GM12892 (cell line): ENCODE data around the gene TFF1.

Experiments used
- POLR2AphosphoS5 ChIP-seq: IDR thresholded peaks from 2 replicates; pipeline ENCODE4 v1.6.1; 2011; ENCODE audit warnings: low read depth, low read length, control low read depth
- TAF1 ChIP-seq: IDR thresholded peaks from 2 replicates; pipeline ENCODE4 v1.6.1; 2011; ENCODE audit warnings: low read depth, mild to moderate bottlenecking, control low read depth, low read length, borderline replicate concordance

DNA sequence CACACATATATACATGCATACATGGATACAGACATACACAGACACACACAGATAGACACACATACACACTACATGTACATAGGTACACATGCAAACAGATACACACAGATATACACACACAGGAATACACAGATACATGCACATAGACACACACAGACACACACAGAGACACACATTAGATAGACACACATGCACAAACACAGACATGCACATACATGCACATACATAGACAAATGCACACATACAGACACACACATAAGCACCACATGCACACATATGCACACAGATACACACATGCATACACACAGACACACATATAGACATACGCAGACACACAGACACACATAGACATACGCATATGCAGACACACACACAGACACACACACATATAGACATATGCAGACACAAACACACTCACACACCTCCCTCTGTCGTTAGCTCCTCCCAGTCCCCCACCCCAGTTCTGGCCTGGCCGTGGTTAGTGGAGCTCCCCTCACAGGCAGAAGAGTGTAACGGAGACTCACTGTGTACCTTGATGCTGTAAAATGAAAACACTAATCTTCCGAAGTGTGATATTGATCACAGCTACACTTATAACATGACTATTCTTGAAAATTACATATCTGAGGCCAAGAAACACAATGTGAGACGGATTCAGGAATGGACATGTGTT, 45.0 kb upstream of the TFF1 start:
- TF ChIP-seq POLR2AphosphoS5 (no peak), TAF1 (no peak)
